Liver (tissue), 9 donors: Measurements from ENCODE around the gene WDR1. TPM values are rescaled to one million over a fixed set of nuclear protein-coding genes. Genes with fewer than 3 reads are reported as not detected.

Source experiments
- DNase-seq: peaks from one replicate; pipeline ENCODE4 v3.0.0-alpha.2; 2017; ENCODE audit warnings: low spot score
- H3K27ac ChIP-seq, 2 donors: one replicate each; pipeline ENCODE4 v1.7.0; 2013; ENCODE audit warnings: inconsistent platforms in 2 of 2, low read length in 2 of 2, control low read depth in 1 of 2, low read depth in 1 of 2, mild to moderate bottlenecking in 1 of 2
- H3K27me3 ChIP-seq, 4 donors: one replicate each; pipeline versions ENCODE4 v1.6.1 to v1.7.0; 2013; ENCODE audit warnings: low read length in 3 of 4, inconsistent platforms in 1 of 4, mild to moderate bottlenecking in 1 of 4, moderate library complexity in 1 of 4; ENCODE audit not compliant: control insufficient read depth in 4 of 4, insufficient read depth in 4 of 4
- H3K36me3 ChIP-seq, 4 donors: one replicate each; pipeline versions ENCODE4 v1.6.1 to v1.7.0; 2013; ENCODE audit warnings: low read length in 3 of 4, mild to moderate bottlenecking in 3 of 4, low read depth in 1 of 4, moderate library complexity in 1 of 4; ENCODE audit not compliant: control insufficient read depth in 4 of 4, insufficient read depth in 3 of 4
- H3K4me1 ChIP-seq, 4 donors: one replicate each; pipeline versions ENCODE4 v1.6.1 to v1.7.0; 2013; ENCODE audit warnings: low read length in 3 of 4, mild to moderate bottlenecking in 3 of 4, moderate library complexity in 1 of 4; ENCODE audit not compliant: control insufficient read depth in 4 of 4, insufficient read depth in 4 of 4
- H3K4me3 ChIP-seq, 3 donors: one replicate each; pipeline versions ENCODE4 v1.6.1 to v1.7.0; 2013; ENCODE audit warnings: low read length in 3 of 3, control low read depth in 1 of 3, low read depth in 1 of 3, mild to moderate bottlenecking in 1 of 3
- H3K9ac ChIP-seq, 2 donors: one replicate each; pipeline ENCODE4 v1.7.0; 2013; ENCODE audit warnings: low read length in 2 of 2, mild to moderate bottlenecking in 2 of 2, moderate library complexity in 2 of 2, control low read depth in 1 of 2, low read depth in 1 of 2
- H3K9me3 ChIP-seq, 4 donors: one replicate each; pipeline versions ENCODE4 v1.6.1 to v1.7.0; 2013; ENCODE audit warnings: low read length in 3 of 4; ENCODE audit not compliant: control insufficient read depth in 4 of 4
- EGR1 ChIP-seq, 2 donors: IDR thresholded peaks; 2 replicates each; pipeline ENCODE4 v1.6.1; 2016 to 2018; ENCODE audit warnings: antibody characterized with exemption in 2 of 2, low read depth in 2 of 2
- FOXA1 ChIP-seq: IDR thresholded peaks from 2 replicates; pipeline ENCODE4 v1.6.1; 2016; ENCODE audit warnings: antibody characterized with exemption
- GABPA ChIP-seq, 2 donors: IDR thresholded peaks in 1 of 2; conservative IDR thresholded peaks in 1 of 2; 2 replicates each; pipeline ENCODE4 v1.6.1; 2016; ENCODE audit warnings: antibody characterized with exemption in 2 of 2, mild to moderate bottlenecking in 1 of 2, moderate library complexity in 1 of 2
- HNF4A ChIP-seq, 2 donors: conservative IDR thresholded peaks; 2 replicates each; pipeline ENCODE4 v1.6.1; 2016; ENCODE audit warnings: antibody characterized with exemption in 2 of 2, mild to moderate bottlenecking in 2 of 2
- HNF4G ChIP-seq: IDR thresholded peaks from 2 replicates; pipeline ENCODE4 v1.6.1; 2016; ENCODE audit warnings: antibody characterized with exemption
- JUND ChIP-seq, 2 donors: IDR thresholded peaks; 2 replicates each; pipeline ENCODE4 v1.6.1; 2016; ENCODE audit warnings: antibody characterized with exemption in 2 of 2
- NR2F2 ChIP-seq: IDR thresholded peaks from 2 replicates; pipeline ENCODE4 v1.6.1; 2016; ENCODE audit warnings: antibody characterized with exemption
- RXRA ChIP-seq, 2 donors: IDR thresholded peaks; 2 replicates each; pipeline ENCODE4 v1.6.1; 2017 to 2018; ENCODE audit warnings: antibody characterized with exemption in 2 of 2, mild to moderate bottlenecking in 1 of 2
- YY1 ChIP-seq: IDR thresholded peaks from 2 replicates; pipeline ENCODE4 v1.6.1; 2016; ENCODE audit warnings: antibody characterized with exemption, mild to moderate bottlenecking
- ZBTB33 ChIP-seq: IDR thresholded peaks from 2 replicates; pipeline ENCODE4 v1.6.1; 2016; ENCODE audit warnings: antibody characterized with exemption
- WGBS: extraction: QIAGEN DNeasy Blood & Tissue Kit; methylation state at CpG from one replicate; pipeline ENCODE4 v1.1.7; 2013; 5-methylcytosine and 5-hydroxymethylcytosine counted together
- polyA plus RNA-seq, 2 donors: library from polyadenylated mRNA; stranded (reverse) in 1 of 2; unstranded in 1 of 2; fragments of 200-250 nt in 1 of 2; fragments of >200 nt in 1 of 2; fragmentation: Nextera tagmentation in 1 of 2; extraction: Ambion mirVana in 1 of 2; gene quantifications; one replicate each; pipeline versions ENCODE4 v1.2.1 to v1.2.3, GENCODE V29; 2013 to 2015
- total RNA-seq, 2 donors: library from RNA; depleted of rRNA; stranded (reverse); fragments of >200 nt; gene quantifications; one replicate each; pipeline ENCODE4 v1.2.3, GENCODE V29; 2014
- TF ChIP-seq, protein P1 (sequence below): IDR thresholded peaks from 2 replicates; pipeline ENCODE4 v1.6.1; 2016; ENCODE audit warnings: antibody characterized with exemption, mild to moderate bottlenecking
- TF ChIP-seq, protein P2 (sequence below): fragments of 150-350 bp; IDR thresholded peaks from 2 replicates; pipeline ENCODE4 v1.5.1; 2017; ENCODE audit warnings: improper control_type of control experiment, low read depth, low read length; ENCODE audit not compliant: missing input control
- donor health status: healthy.
- donor health status: healthy.
- donor health status: healthy.
- donor health status: healthy.
- donor health status: healthy.

Gene WDR1
- total and polyA plus RNA-seq, 4 donors: 31.1 to 97.4 (median 65.7) TPM

- Histone ChIP-seq H3K9ac (no peak overlapping the region), H3K36me3 (peaks cover 7 to 44% (median 24%) of the 10 kb centered on the region in 4 donors), H3K4me1 (peaks cover 0 to 6% (median 0%) of the 10 kb centered on the region in 4 donors), H3K9me3 (no peaks in the 10 kb centered on the region), H3K4me3 (no peak overlapping the region), H3K27ac (no peak overlapping the region), H3K27me3 (no peaks in the 10 kb centered on the region)
- DNase-seq: no peak
- TF ChIP-seq, protein P1, sequence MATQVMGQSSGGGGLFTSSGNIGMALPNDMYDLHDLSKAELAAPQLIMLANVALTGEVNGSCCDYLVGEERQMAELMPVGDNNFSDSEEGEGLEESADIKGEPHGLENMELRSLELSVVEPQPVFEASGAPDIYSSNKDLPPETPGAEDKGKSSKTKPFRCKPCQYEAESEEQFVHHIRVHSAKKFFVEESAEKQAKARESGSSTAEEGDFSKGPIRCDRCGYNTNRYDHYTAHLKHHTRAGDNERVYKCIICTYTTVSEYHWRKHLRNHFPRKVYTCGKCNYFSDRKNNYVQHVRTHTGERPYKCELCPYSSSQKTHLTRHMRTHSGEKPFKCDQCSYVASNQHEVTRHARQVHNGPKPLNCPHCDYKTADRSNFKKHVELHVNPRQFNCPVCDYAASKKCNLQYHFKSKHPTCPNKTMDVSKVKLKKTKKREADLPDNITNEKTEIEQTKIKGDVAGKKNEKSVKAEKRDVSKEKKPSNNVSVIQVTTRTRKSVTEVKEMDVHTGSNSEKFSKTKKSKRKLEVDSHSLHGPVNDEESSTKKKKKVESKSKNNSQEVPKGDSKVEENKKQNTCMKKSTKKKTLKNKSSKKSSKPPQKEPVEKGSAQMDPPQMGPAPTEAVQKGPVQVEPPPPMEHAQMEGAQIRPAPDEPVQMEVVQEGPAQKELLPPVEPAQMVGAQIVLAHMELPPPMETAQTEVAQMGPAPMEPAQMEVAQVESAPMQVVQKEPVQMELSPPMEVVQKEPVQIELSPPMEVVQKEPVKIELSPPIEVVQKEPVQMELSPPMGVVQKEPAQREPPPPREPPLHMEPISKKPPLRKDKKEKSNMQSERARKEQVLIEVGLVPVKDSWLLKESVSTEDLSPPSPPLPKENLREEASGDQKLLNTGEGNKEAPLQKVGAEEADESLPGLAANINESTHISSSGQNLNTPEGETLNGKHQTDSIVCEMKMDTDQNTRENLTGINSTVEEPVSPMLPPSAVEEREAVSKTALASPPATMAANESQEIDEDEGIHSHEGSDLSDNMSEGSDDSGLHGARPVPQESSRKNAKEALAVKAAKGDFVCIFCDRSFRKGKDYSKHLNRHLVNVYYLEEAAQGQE: no peak
- TF ChIP-seq RXRA (IDR thresholded peaks at IDR 0.05): no peak
- TF ChIP-seq HNF4G: no peak
- WGBS: 69% methylated on average over 12 of the region's 12 CpGs
These were observed 15.8 kb downstream of the WDR1 start for GRCh38 chr4:10100734-10101216.

- Histone ChIP-seq H3K9ac (no peak overlapping the region), H3K36me3 (peaks cover 7 to 50% (median 29%) of the 10 kb centered on the region in 4 donors), H3K27ac (no peak overlapping the region), H3K4me3 (no peak overlapping the region), H3K27me3 (no peaks in the 10 kb centered on the region), H3K9me3 (no peaks in the 10 kb centered on the region), H3K4me1 (peaks cover 0 to 8% (median 0%) of the 10 kb centered on the region in 4 donors)
- no peak for DNase-seq
- no peak for TF ChIP-seq JUND (IDR thresholded peaks at IDR 0.05)
- TF ChIP-seq ZBTB33: no peak
- no peak for TF ChIP-seq RXRA (IDR thresholded peaks at IDR 0.05)
- TF ChIP-seq GABPA (IDR thresholded peaks at IDR 0.05 in 1 of 2, conservative IDR thresholded peaks at IDR 0.05 in 1 of 2): no peak
- no peak for TF ChIP-seq YY1
- TF ChIP-seq HNF4A (conservative IDR thresholded peaks at IDR 0.05): no peak
- TF ChIP-seq NR2F2: no peak
- TF ChIP-seq FOXA1: no peak
- no peak for TF ChIP-seq EGR1 (IDR thresholded peaks at IDR 0.05; ENCODE audit: low read depth in 2 of 2)
- TF ChIP-seq, protein P2, sequence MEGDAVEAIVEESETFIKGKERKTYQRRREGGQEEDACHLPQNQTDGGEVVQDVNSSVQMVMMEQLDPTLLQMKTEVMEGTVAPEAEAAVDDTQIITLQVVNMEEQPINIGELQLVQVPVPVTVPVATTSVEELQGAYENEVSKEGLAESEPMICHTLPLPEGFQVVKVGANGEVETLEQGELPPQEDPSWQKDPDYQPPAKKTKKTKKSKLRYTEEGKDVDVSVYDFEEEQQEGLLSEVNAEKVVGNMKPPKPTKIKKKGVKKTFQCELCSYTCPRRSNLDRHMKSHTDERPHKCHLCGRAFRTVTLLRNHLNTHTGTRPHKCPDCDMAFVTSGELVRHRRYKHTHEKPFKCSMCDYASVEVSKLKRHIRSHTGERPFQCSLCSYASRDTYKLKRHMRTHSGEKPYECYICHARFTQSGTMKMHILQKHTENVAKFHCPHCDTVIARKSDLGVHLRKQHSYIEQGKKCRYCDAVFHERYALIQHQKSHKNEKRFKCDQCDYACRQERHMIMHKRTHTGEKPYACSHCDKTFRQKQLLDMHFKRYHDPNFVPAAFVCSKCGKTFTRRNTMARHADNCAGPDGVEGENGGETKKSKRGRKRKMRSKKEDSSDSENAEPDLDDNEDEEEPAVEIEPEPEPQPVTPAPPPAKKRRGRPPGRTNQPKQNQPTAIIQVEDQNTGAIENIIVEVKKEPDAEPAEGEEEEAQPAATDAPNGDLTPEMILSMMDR: no peak
- 90% methylated on average over 25 of the region's 25 CpGs for WGBS
These were observed 16.9 kb downstream of the WDR1 start for GRCh38 chr4:10099499-10100325.
